Natural killer cell (primary cell): ENCODE results near the gene CYREN. TPM values are rescaled to one million over a fixed set of nuclear protein-coding genes. Genes with fewer than 3 reads are reported as not detected.
A peak's percentile ranks its signal among the peaks of the same experiment; 100 is the strongest.

Experiments
- ATAC-seq, 3 donors: fragments of 150-1000 bp in 2 of 3; fragments of 200-7000 bp in 1 of 3; cut with Tn5 transposase; 1 replicate in 1 of 3; 2 replicates in 2 of 3; pipeline ENCODE4 v1.10.0; 2021; ENCODE audit warnings: mild to moderate bottlenecking in 2 of 3, moderate library complexity in 2 of 3
- DNase-seq, 2 donors: peaks; one replicate each; pipeline versions ENCODE4 v3.0.0 to v3.0.0-alpha.2; 2013 to 2021; ENCODE audit warnings: mixed read lengths in 1 of 2
- H3K27ac ChIP-seq: one replicate; pipeline ENCODE4 v1.5.1; 2013; ENCODE audit warnings: mild to moderate bottlenecking, low read length
- H3K27me3 ChIP-seq: one replicate; pipeline ENCODE4 v1.6.1; 2013; ENCODE audit warnings: low read length; ENCODE audit not compliant: control insufficient read depth, insufficient read depth
- H3K36me3 ChIP-seq: one replicate; pipeline ENCODE4 v1.6.1; 2013; ENCODE audit warnings: low read length; ENCODE audit not compliant: control insufficient read depth, insufficient read depth
- H3K4me1 ChIP-seq: one replicate; pipeline ENCODE4 v1.6.1; 2013; ENCODE audit warnings: low read length; ENCODE audit not compliant: control insufficient read depth, insufficient read depth
- H3K4me3 ChIP-seq: one replicate; pipeline ENCODE4 v1.5.1; 2013; ENCODE audit warnings: low read length
- H3K9me3 ChIP-seq: one replicate; pipeline ENCODE4 v1.6.1; 2013; ENCODE audit warnings: low read length; ENCODE audit not compliant: control insufficient read depth, insufficient read depth
- H3K27ac Mint-ChIP-seq, 2 donors: one replicate each; pipeline ENCODE4 v1.8.0; 2022; ENCODE audit warnings: mild to moderate bottlenecking in 2 of 2, mixed read lengths in 2 of 2, moderate library complexity in 1 of 2
- H3K27me3 Mint-ChIP-seq, 2 donors: one replicate each; pipeline ENCODE4 v1.8.0; 2022; ENCODE audit warnings: low read depth in 2 of 2, mixed read lengths in 2 of 2
- H3K36me3 Mint-ChIP-seq: one replicate; pipeline ENCODE4 v1.8.0; 2022; ENCODE audit warnings: mixed read lengths
- H3K4me1 Mint-ChIP-seq, 2 donors: one replicate each; pipeline ENCODE4 v1.8.0; 2022; ENCODE audit warnings: mixed read lengths in 2 of 2
- H3K4me3 Mint-ChIP-seq: one replicate; pipeline ENCODE4 v1.8.0; 2022; ENCODE audit warnings: mild to moderate bottlenecking, moderate library complexity, mixed read lengths
- H3K9me3 Mint-ChIP-seq, 2 donors: one replicate each; pipeline ENCODE4 v1.8.0; 2022; ENCODE audit warnings: mixed read lengths in 2 of 2
- WGBS: methylation state at CpG from one replicate; pipeline ENCODE4 v1.1.7; 2013; ENCODE audit warnings: missing lambda C conversion rate; ENCODE audit not compliant: insufficient coverage; 5-methylcytosine and 5-hydroxymethylcytosine counted together
- intact Hi-C: fragments of 100-400 bp; cut with micrococcal nuclease; formaldehyde crosslinking; loops from one replicate; pipeline ENCODE4 v1.14.2; 2022
- total RNA-seq, 4 donors: library from RNA; stranded (reverse); fragments of 120-200 nt in 1 of 4; gene quantifications; one replicate each; pipeline versions ENCODE4 v1.2.3 to v1.2.4, GENCODE V29; 2013 to 2022
- TF ChIP-seq, protein P1 (sequence below): fragments of 200-600 bp; IDR thresholded peaks from one replicate; pipeline ENCODE4 v1.8.0; 2022; ENCODE audit warnings: antibody characterized with exemption

The CYREN gene
- total RNA-seq, 3 donors from 2014 or later (not counting 1 experiment from before 2014, with no cell fraction given) = 26.1 to 33.9 (median 33.8) TPM

DNA sequence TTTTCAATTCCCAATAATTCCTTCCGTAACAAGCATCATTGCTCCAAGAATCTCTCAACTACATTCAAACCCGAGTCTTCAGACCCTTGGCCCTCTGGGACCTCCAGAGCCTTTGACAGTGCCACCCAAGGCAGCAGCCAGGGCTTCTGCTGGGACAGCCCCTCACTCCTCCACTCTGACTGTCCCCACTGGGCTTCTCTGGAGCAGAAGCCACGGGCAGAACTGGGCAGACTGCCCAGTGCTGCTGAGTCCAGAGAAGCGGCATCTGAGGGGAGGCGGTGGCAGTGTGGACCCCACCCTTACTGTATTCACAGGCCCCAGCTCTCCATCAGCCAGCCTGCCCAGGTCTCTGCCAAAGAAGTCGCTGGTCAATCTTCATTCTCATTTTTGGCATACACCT is 8.8 kb downstream of the CYREN start:
- no peaks in the 10 kb centered on the region for H3K9me3 Mint-ChIP-seq
- DNase-seq (no peak), ATAC-seq (no peak)
- H3K4me1 Mint-ChIP-seq = peaks cover 66% of the 10 kb centered on the region in 2 donors
- H3K4me1 ChIP-seq = peaks cover 42% of the 10 kb centered on the region
- 90% methylated on average over 6 of the region's 6 CpGs for WGBS
- no peak overlapping the region for H3K4me3 ChIP-seq
- peaks cover 6% of the 10 kb centered on the region for H3K36me3 Mint-ChIP-seq
- TF ChIP-seq, protein P1, sequence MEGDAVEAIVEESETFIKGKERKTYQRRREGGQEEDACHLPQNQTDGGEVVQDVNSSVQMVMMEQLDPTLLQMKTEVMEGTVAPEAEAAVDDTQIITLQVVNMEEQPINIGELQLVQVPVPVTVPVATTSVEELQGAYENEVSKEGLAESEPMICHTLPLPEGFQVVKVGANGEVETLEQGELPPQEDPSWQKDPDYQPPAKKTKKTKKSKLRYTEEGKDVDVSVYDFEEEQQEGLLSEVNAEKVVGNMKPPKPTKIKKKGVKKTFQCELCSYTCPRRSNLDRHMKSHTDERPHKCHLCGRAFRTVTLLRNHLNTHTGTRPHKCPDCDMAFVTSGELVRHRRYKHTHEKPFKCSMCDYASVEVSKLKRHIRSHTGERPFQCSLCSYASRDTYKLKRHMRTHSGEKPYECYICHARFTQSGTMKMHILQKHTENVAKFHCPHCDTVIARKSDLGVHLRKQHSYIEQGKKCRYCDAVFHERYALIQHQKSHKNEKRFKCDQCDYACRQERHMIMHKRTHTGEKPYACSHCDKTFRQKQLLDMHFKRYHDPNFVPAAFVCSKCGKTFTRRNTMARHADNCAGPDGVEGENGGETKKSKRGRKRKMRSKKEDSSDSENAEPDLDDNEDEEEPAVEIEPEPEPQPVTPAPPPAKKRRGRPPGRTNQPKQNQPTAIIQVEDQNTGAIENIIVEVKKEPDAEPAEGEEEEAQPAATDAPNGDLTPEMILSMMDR = no peak
- H3K36me3 ChIP-seq = peaks cover 29% of the 10 kb centered on the region
- no peaks in the 10 kb centered on the region for H3K9me3 ChIP-seq
- H3K4me3 Mint-ChIP-seq = peak overlapping the region; percentile 13
- no peaks in the 10 kb centered on the region for H3K27me3 Mint-ChIP-seq
- H3K27me3 ChIP-seq = no peaks in the 10 kb centered on the region
- no peak overlapping the region for H3K27ac ChIP-seq
- peak overlapping the region; percentile 80 to 89 for H3K27ac Mint-ChIP-seq
- intact Hi-C loops = loop anchor here (2.0 kb wide), 1 partner anchor 59 kb away; no protein-coding TSS in a partner anchor

DNA sequence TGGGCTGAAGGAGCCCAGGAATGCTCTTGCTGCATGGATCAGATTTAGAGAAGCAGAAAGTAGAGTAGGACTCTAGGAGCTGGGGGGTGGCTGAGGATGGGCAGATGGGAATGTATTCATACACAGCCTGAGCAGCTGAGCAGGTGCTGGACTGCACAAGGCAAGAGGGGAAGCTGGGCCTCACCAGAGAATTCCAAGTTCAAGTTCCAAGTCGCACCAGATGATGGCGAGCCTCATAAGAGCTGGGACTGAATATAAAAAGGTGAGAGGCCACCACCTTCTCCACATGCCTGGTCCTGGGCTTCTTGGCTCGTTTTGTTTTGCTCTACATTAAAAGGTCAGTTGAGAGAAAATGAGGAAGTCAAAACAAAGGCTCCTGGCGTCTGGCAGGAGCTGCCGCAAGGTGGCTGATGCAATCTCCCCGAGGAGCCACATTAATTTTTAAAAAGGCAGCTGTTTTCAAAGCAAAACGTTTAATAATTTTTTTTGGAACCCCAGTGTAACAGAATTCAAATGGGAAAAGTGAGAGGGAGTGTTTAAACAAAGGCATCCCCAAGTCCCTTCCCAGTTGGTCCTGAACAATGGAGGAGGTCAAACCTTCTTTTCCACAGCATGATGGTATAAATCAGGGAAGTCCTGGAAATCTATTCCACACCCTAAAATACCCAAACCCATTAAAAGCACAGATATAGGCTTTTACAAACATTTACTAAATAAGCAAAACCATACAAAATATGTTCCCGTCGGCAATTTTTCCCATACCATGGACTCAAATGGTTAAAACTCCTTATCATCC is 9.5 kb downstream of the CYREN start:
- intact Hi-C loops = loop anchor here (2.0 kb wide), 1 partner anchor 58 kb away; no protein-coding TSS in a partner anchor

DNA sequence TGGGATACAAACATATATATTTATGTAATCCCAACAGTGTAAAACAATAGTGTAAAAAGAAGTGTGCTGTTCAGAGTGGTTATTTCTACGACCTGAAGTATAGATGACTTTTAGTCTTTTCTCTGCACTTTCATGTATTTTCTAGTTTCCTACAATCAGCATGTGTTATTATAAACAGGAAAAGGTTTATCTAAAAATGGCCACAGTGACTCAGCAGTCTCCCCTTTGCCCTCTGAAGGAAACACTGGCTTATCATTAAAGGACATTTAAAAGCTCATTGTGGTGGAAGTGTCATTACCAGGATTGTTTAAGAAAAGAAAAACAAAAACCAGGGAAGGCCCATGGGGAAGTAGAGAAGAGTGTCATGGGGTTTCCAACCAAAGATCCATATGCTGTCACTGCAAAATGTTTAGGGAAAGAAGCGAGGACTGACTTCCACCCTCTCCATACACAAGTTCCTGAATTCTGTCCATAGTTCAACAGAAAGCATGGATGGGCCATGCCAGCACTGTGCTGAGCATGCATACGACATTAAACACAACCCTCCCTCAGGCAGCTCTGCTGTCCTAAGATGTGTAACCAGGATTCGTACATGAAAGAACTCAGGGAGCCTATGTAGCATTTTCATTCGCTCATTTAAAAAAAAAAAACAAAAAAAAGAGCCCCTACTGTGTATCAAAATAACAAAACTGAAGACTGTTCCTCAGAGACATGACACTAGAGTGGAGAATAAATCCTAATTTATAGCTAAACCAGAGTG is 10.2 kb downstream of the CYREN start:
- no peak overlapping the region for H3K4me3 ChIP-seq
- 65% methylated on average over 4 of the region's 5 CpGs for WGBS
- ATAC-seq (peak; percentile 56 to 68 (median 59)), DNase-seq (no peak)
- intact Hi-C loops = loop anchor here (2.0 kb wide), 1 partner anchor 57 kb away; no protein-coding TSS in a partner anchor
- peaks cover 15% of the 10 kb centered on the region for H3K36me3 ChIP-seq
- Mint-ChIP-seq H3K27ac (peak overlapping the region; percentile 80 to 89), H3K4me3 (peak overlapping the region; percentile 75), H3K27me3 (no peaks in the 10 kb centered on the region), H3K9me3 (peaks cover 3 to 7% of the 10 kb centered on the region in 2 donors), H3K4me1 (peaks cover 70 to 74% of the 10 kb centered on the region in 2 donors), H3K36me3 (peaks cover 15% of the 10 kb centered on the region)
- H3K27ac ChIP-seq = peak overlapping the region; percentile 16
- H3K9me3 ChIP-seq = peaks cover 4% of the 10 kb centered on the region
- TF ChIP-seq, protein P1 = no peak
- H3K4me1 ChIP-seq = peaks cover 37% of the 10 kb centered on the region
- no peaks in the 10 kb centered on the region for H3K27me3 ChIP-seq

More for the DNA sequence above, 9.5 kb downstream of the CYREN start:
- Mint-ChIP-seq H3K4me3 (peak overlapping the region; percentile 28), H3K27ac (peak overlapping the region; percentile 80 to 89), H3K27me3 (no peaks in the 10 kb centered on the region), H3K9me3 (peaks cover 2 to 6% of the 10 kb centered on the region in 2 donors), H3K36me3 (peaks cover 12% of the 10 kb centered on the region), H3K4me1 (peaks cover 67 to 72% of the 10 kb centered on the region in 2 donors)
- Histone ChIP-seq H3K27me3 (no peaks in the 10 kb centered on the region), H3K9me3 (no peaks in the 10 kb centered on the region), H3K27ac (no peak overlapping the region), H3K36me3 (peaks cover 23% of the 10 kb centered on the region), H3K4me3 (no peak overlapping the region), H3K4me1 (peaks cover 37% of the 10 kb centered on the region)
- WGBS = 53% methylated on average over 9 of the region's 9 CpGs
- TF ChIP-seq, protein P1 = no peak
- no peak for DNase-seq
- ATAC-seq = no peak
